Body of pancreas (tissue), 4 donors: ENCODE data around the gene CCDC28A. TPM values are rescaled to one million over a fixed set of nuclear protein-coding genes. Genes with fewer than 3 reads are reported as not detected.

Experiments
- ATAC-seq: fragments of 150-250 bp; one replicate; pipeline ENCODE4 v1.9.1; 2016
- DNase-seq, 4 donors: peaks; one replicate each; pipeline ENCODE4 v3.0.0-alpha.2; 2019
- H3K27ac ChIP-seq, 4 donors: fragments of 200-600 bp; sonication (generic); 1 replicate in 3 of 4; 2 replicates in 1 of 4; pipeline versions ENCODE4 v1.5.1 to v1.6.1; 2016 to 2019; ENCODE audit warnings: mild to moderate bottlenecking in 1 of 4, mixed read lengths in 1 of 4, moderate library complexity in 1 of 4
- H3K27me3 ChIP-seq, 2 donors: fragments of 200-600 bp; sonication (generic); one replicate each; pipeline ENCODE4 v1.6.0; 2016; ENCODE audit warnings: mild to moderate bottlenecking in 1 of 2
- H3K36me3 ChIP-seq, 2 donors: fragments of 200-600 bp; sonication (generic); replicated peaks in 1 of 2; 2 replicates each; pipeline ENCODE4 v1.5.1; 2016; ENCODE audit warnings: low read depth in 2 of 2; ENCODE audit not compliant: insufficient read depth in 1 of 2
- H3K4me1 ChIP-seq: fragments of 200-600 bp; sonication (generic); one replicate; pipeline ENCODE4 v1.6.0; 2016
- H3K4me3 ChIP-seq, 2 donors: fragments of 200-600 bp; sonication (generic); 1 replicate in 1 of 2; 2 replicates in 1 of 2; pipeline ENCODE4 v1.5.1; 2016 to 2019
- H3K9me3 ChIP-seq, 3 donors: fragments of 200-600 bp; sonication (generic); 1 replicate in 2 of 3; 2 replicates in 1 of 3; pipeline ENCODE4 v1.5.1; 2016
- CTCF ChIP-seq, 7 experiments: fragments of 450-650 bp in 4 of 7; fragments of 200-600 bp in 3 of 7; sonication (generic) in 3 of 7; IDR thresholded peaks; one replicate each; pipeline ENCODE4 v1.5.1; 2016 to 2019; ENCODE audit warnings: antibody characterized with exemption in 7 of 7
- POLR2A ChIP-seq, 3 donors: fragments of 450-650 bp; IDR thresholded peaks; one replicate each; pipeline ENCODE4 v1.6.1; 2016; ENCODE audit warnings: antibody characterized with exemption in 3 of 3, mild to moderate bottlenecking in 2 of 3
- WGBS, 2 donors: methylation state at CpG; one replicate each; pipeline ENCODE4 v1.1.5; 2017; 5-methylcytosine and 5-hydroxymethylcytosine counted together
- intact Hi-C: fragments of 100-400 bp; cut with DNase I; formaldehyde crosslinking; loops from one replicate; pipeline ENCODE4 v1.15.1; 2023
- total RNA-seq, 2 donors: library from RNA; depleted of rRNA; stranded (reverse); fragments of >200 nt; gene quantifications; one replicate each; pipeline ENCODE4 v1.1.0, GENCODE V29; 2016

The CCDC28A gene
- total RNA-seq, 2 donors from 2014 or later, result 2.0 to 17.9 TPM

- H3K9me3 ChIP-seq, result no peaks in the 10 kb centered on the region
- intact Hi-C loops, result no loop called here
- H3K36me3 ChIP-seq, result no peaks in the 10 kb centered on the region
- DNase-seq, result no peak
- no peak for ATAC-seq
- no peaks in the 10 kb centered on the region for H3K4me1 ChIP-seq
- H3K27me3 ChIP-seq, result no peaks in the 10 kb centered on the region
- no peak overlapping the region for H3K4me3 ChIP-seq
- 72 to 75% methylated on average over 4 of the region's 4 CpGs for WGBS, 2 donors
- H3K27ac ChIP-seq, result no peak overlapping the region
- no peak for TF ChIP-seq POLR2A (IDR thresholded peaks at IDR 0.05)
- no peak for TF ChIP-seq CTCF (IDR thresholded peaks at IDR 0.05)
Measured at GRCh38 chr6:138757136-138757535, 16.4 kb upstream of the CCDC28A start.

- intact Hi-C loops, result loop anchor here (5.0 kb wide), 1 partner anchor 74 kb away; no protein-coding TSS in a partner anchor
- H3K9me3 ChIP-seq, result no peaks in the 10 kb centered on the region
- H3K27me3 ChIP-seq, result no peaks in the 10 kb centered on the region
- H3K4me1 ChIP-seq, result no peaks in the 10 kb centered on the region
- 88 to 94% methylated on average over 3 of the region's 3 CpGs for WGBS, 2 donors
- DNase-seq (peak in 2 of 4 donors; percentile 11 to 18), ATAC-seq (peak; percentile 56)
- TF ChIP-seq CTCF (IDR thresholded peaks at IDR 0.05) (peak in 6 of 7 experiments; percentile 53 to 83 (median 76)), POLR2A (IDR thresholded peaks at IDR 0.05) (no peak)
- H3K27ac ChIP-seq, result no peak overlapping the region
- H3K36me3 ChIP-seq, result no peaks in the 10 kb centered on the region
- H3K4me3 ChIP-seq, result no peak overlapping the region
Measured at GRCh38 chr6:138765896-138766655, 7.5 kb upstream of the CCDC28A start.

- Histone ChIP-seq H3K36me3 (no peaks in the 10 kb centered on the region), H3K4me1 (peaks cover 6% of the 10 kb centered on the region), H3K4me3 (no peak overlapping the region), H3K9me3 (no peaks in the 10 kb centered on the region), H3K27ac (no peak overlapping the region), H3K27me3 (no peaks in the 10 kb centered on the region)
- 49 to 53% methylated on average over 6 of the region's 6 CpGs for WGBS, 2 donors
- ATAC-seq (no peak), DNase-seq (no peak)
- intact Hi-C loops, result loop anchor here (5.0 kb wide), 1 partner anchor 77 kb away; no protein-coding TSS in a partner anchor
- TF ChIP-seq POLR2A (IDR thresholded peaks at IDR 0.05), result no peak
- TF ChIP-seq CTCF (IDR thresholded peaks at IDR 0.05), result no peak
Measured at GRCh38 chr6:138769102-138769676, 4.4 kb upstream of the CCDC28A start.

GRCh38 chr6:138772596-138773176 lies 883 bp upstream of the CCDC28A start:
- TF ChIP-seq POLR2A (IDR thresholded peaks at IDR 0.05) (no peak), CTCF (IDR thresholded peaks at IDR 0.05) (no peak)
- no peaks in the 10 kb centered on the region for H3K27me3 ChIP-seq
- H3K27ac ChIP-seq, result peak overlapping the region; percentile 84 to 99 (median 92)
- intact Hi-C loops, result no loop called here
- DNase-seq (no peak), ATAC-seq (no peak)
- 14 to 17% methylated on average over 8 of the region's 8 CpGs for WGBS, 2 donors
- peaks cover 13% of the 10 kb centered on the region for H3K4me1 ChIP-seq
- H3K9me3 ChIP-seq, result no peaks in the 10 kb centered on the region
- no peaks in the 10 kb centered on the region for H3K36me3 ChIP-seq
- peak overlapping the region in 1 of 2 donors; percentile 55 for H3K4me3 ChIP-seq
